Activated CD8-positive, alpha-beta memory T cell treated with anti-CD3 and anti-CD28 coated beads for 36 hours (primary cell): ENCODE results near the gene FOXO6. TPM values are rescaled to one million over a fixed set of nuclear protein-coding genes. Genes with fewer than 3 reads are reported as not detected.

ENCODE experiments used
- CTCF ChIA-PET: fragments of 350-600 bp; sonication (Branson Sonifier 250); formaldehyde crosslinking; loops from one replicate; lab custom pipeline; 2021; ENCODE audit warnings: antibody characterized with exemption; lab: Charles Lee
- POLR2A ChIA-PET: fragments of 350-600 bp; sonication (Branson Sonifier 250); formaldehyde crosslinking; loops from one replicate; lab custom pipeline; 2021; ENCODE audit warnings: antibody characterized with exemption; lab: Charles Lee
- total RNA-seq, 2 experiments: library from RNA; stranded (reverse); gene quantifications; one replicate each; pipeline ENCODE4 v1.2.3, GENCODE V29; 2021

The FOXO6 gene
- total RNA-seq, 2 experiments from 2014 or later, result 0.08 to 0.21 TPM

GRCh38 chr1:41414296-41414695, 53.1 kb downstream of the FOXO6 start:
- POLR2A ChIA-PET, result no interaction called here

GRCh38 chr1:41414716-41415306, 53.6 kb downstream of the FOXO6 start:
- POLR2A ChIA-PET, result no interaction called here
- CTCF ChIA-PET, result interaction anchor here (0.7 kb wide), 1 partner anchor 134 kb away, joined by 3 read pairs; no protein-coding TSS in a partner anchor

More at GRCh38 chr1:41414296-41414695, 53.1 kb downstream of the FOXO6 start:
- CTCF ChIA-PET, result interaction anchor here (0.7 kb wide), 1 partner anchor 134 kb away, joined by 3 read pairs; no protein-coding TSS in a partner anchor

DNA sequence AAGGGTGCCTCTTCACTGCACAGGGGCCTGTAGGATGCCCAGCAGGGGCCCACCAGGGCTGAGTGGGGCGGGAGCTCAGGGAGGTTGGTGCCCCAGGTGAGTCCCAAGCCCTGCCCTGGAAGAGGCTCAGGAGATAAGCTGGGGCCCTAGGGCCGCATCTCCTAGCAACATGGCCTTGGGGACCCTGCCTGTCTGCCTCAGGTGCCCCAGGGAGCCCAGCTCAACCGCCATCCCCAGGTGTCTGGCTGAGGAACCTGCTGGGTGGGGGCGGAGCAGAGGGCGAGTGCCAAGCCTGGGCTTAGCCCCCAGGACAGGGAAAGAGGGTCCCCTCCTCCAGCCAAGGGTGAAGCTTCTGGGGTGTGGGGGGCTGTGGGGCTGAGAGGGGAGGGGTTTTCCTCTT, 54.8 kb downstream of the FOXO6 start:
- CTCF ChIA-PET, result interaction anchor here (0.9 to 1.0 kb wide), 4 partner anchors 10 to 159 kb away, joined by 3 to 6 read pairs (median 3); partner anchors contain the start of gene FOXO6

GRCh38 chr1:41416552-41417334, 55.5 kb downstream of the FOXO6 start:
- POLR2A ChIA-PET, result no interaction called here
- CTCF ChIA-PET, result interaction anchor here (0.6 to 1.6 kb wide), 14 partner anchors 15 to 159 kb away, joined by 3 to 9 read pairs (median 3); partner anchors contain the start of gene FOXO6

More for the DNA sequence above, 54.8 kb downstream of the FOXO6 start:
- POLR2A ChIA-PET, result no interaction called here

DNA sequence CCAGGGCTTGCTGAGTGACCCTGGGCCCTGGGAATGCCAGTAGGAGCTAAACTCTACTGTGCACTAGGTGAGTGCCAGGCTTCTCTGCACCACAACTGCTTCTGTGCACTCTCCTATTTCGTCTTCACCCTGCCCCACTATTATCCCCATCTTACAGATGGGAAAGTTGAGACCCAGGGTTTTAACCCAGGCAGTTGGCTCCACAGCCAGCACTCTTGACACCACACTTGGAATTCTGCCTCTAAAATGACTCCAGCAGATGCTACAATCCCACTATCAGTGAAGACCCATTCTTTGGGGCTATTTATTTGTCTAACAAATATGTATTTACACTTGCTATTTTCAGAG, 56.1 kb downstream of the FOXO6 start:
- POLR2A ChIA-PET, result no interaction called here
- CTCF ChIA-PET, result interaction anchor here (0.6 to 1.6 kb wide), 14 partner anchors 15 to 144 kb away, joined by 3 to 9 read pairs (median 3); partner anchors contain the start of gene FOXO6

DNA sequence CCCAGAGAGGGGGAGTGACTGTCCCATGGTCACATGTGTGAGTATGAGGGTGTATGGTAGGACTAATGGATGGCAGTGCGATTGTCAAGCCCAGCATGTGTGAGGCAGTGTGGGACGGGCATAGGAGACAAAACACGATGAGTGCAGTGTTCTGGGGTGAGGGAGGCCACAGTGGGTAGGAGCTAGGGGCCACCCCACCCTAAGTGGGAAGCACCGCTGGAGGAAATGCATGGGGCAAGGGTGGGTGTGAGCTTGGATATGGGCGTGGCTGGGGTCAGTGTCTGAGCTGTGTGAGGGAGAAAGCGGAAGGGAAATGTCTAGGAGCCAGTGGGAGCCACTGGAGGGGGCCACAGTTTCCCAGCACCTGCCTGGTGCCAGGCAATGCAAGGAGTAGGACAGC, 56.5 kb downstream of the FOXO6 start:
- CTCF ChIA-PET, result interaction anchor here (0.6 to 1.6 kb wide), 13 partner anchors 14 to 145 kb away, joined by 3 to 9 read pairs (median 3); partner anchors contain the start of gene FOXO6
- POLR2A ChIA-PET, result no interaction called here

- POLR2A ChIA-PET, result no interaction called here
- CTCF ChIA-PET, result no interaction called here
Measured at GRCh38 chr1:41418857-41419583, 57.8 kb downstream of the FOXO6 start.

DNA sequence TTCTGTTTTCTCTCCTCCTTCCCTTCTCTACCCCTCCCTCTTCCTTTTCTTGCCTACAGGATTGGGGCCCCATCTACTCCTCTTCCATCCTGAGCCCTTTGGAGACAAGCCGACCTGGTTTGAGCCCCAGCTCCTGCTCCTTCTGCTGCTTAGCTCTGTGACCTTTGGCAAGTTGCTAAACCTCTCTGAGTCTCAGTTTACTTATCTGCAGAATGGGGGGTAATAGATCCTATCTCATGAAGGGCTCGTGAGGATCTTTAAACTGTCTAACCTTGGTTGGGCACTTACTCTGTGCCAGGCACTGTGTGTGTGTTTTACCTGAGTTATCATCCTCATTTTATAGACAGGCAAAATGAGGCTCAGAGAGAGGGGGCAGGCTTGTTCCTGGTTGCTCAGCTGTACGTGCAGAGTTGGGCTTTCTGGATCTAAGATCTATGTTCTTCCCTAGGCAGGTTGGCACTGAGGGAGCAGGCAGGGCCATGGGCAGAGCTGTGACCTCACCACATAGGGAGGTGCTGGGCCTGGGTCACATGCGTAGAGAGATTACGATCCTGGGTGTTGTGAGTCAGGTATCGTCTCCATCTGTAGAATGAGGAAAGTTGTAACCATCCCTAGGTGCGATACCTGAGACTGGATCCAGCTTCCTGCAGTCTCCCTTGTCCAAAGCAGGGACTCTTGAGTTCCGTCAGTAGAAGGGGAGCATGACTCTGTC, 58.5 kb downstream of the FOXO6 start:
- ChIA-PET CTCF (no interaction called here), POLR2A (no interaction called here)

DNA sequence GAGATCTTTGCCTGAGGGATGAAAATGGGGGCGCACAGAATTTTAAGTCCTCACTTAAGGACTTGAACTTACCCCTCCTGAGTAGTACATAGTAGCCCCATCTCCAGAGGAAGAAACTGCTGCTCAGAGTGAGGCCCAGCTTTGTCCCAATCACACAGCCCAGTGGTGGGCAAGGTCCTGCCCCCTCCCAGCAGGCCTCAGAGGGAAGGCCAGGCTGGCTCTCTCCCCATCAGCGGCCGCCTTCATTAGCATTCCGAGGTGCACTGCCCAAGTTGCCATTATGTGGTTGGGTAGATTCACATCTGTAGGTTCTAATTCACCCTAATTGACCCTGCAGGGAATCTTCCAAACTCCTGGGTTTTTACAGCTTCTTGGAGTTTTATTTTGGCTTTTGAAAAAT, 59.1 kb downstream of the FOXO6 start:
- POLR2A ChIA-PET, result no interaction called here
- CTCF ChIA-PET, result no interaction called here

GRCh38 chr1:41420860-41421259, 59.6 kb downstream of the FOXO6 start:
- CTCF ChIA-PET, result no interaction called here

DNA sequence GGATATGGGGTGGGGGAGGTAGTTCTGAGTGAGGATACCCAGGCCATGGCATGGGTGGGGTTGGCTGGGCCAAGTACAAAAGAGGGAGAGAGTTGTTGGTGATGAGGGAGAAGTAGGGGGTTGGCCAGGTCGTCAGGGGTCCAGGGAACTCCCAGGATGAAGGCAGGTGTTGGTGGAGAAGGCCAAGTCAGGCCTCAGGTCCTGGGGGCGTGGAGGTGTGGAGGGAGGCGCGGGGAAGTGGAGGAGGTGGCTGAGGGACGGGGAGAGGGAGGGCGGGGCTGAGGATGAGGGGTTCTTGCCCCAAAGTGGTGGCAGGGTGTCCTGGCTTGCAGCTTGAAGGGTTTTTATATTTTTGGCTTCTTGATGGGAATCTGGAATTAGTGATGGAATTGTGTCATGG, 61.1 kb downstream of the FOXO6 start:
- ChIA-PET POLR2A (no interaction called here), CTCF (no interaction called here)

More at GRCh38 chr1:41420860-41421259, 59.6 kb downstream of the FOXO6 start:
- POLR2A ChIA-PET, result no interaction called here

GRCh38 chr1:41423511-41424191, 62.4 kb downstream of the FOXO6 start:
- POLR2A ChIA-PET, result no interaction called here
- CTCF ChIA-PET, result interaction anchor here (1.0 kb wide), 1 partner anchor 8 kb away, joined by 4 read pairs; no protein-coding TSS in a partner anchor

DNA sequence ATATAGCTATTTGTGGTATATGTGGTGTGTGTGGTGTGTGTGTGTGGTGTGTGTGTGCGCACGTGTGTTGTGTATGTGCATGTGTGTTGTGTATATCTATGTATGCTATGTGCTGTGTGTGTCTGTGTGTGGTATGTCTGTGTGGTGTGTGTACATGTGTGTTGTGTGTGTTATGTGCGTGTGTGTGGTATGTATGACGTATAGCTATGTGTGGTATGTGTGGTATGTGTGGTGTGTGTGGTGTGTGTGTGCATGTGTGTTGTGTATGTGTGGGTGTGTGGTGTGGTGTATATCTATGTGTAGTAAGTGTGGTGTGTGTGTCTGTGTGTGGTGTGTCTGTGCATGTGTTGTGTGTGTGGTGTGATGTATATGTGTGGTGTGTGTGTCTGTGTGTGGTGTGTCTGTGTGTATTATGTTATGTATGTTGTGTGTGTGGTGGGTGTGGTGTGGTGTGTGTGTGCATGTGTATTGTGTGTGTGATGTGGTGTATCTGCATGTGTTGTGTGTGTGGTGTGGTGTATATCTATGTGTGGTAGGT, 63.4 kb downstream of the FOXO6 start:
- CTCF ChIA-PET, result no interaction called here
- POLR2A ChIA-PET, result no interaction called here

DNA sequence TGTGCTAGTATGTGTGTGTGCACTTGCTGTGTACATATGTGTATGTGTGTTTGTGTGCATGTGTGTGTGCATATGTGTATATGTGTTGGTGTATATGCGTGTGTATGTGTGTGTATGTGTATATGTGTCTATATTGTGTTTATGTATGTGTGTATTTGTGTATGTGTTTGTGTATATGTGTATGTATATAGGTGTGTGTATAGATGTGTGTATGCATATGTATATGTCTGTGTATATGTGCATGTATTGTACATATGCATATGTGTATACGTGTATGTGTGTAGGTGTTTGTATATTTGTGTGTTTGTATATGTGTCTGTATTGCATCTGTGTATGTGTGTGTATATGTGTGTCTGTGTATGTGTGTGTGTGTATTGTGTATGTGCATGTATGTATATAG, 64.1 kb downstream of the FOXO6 start:
- ChIA-PET POLR2A (no interaction called here), CTCF (no interaction called here)

DNA sequence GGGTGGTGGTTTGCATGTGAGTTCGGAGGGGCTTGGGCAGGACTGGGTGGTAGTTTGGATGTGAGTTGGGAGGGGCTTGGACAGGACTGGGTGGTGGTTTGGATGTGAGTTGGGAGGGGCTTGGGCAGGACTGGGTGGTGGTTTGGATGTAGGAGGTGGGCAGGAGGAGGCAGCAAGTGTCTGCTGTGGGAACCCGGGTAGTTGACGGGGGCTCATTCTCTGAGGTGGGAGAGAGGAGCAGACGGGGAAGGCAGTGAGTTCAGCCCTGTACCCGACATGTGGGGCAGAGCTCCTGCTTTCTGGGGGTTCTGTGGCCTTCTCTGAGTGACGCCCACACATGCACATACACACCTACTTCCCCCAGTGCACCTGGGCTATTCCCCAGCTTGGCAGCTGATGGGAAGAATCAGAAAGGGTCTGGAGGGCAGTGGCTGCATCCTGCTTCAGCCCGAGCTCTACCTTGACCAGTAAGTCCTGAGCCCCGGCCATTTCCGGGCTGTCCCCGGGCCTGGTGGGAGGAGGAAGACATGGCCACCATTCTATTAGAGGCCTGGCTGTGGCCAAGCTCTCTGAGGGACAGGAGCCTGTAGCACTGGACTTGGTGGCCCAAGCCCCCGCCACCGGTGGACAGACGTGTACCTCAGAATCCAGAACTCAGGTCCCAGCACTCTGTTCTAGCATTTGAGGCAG, 65.1 kb downstream of the FOXO6 start:
- POLR2A ChIA-PET, result no interaction called here
- CTCF ChIA-PET, result no interaction called here

GRCh38 chr1:41427122-41427913, 66.1 kb downstream of the FOXO6 start:
- ChIA-PET CTCF (no interaction called here), POLR2A (no interaction called here)
